GM12875 (cell line): ENCODE measurements around the gene JMJD1C.
"Not testable (repeated sequence)": the region's sequence is repeated elsewhere in the genome, so short reads cannot be mapped to it uniquely, and the experiment has no call there.

Experiments used
- H3K4me3 ChIP-seq: one replicate; pipeline ENCODE4 v1.5.1; 2011; ENCODE audit warnings: low read depth, low read length, control low read depth
- CTCF ChIP-seq: IDR thresholded peaks from 2 replicates; pipeline ENCODE4 v1.5.1; 2011; ENCODE audit warnings: low read depth, mild to moderate bottlenecking, control low read depth, inconsistent platforms, low read length, moderate library complexity, borderline replicate concordance; ENCODE audit not compliant: insufficient read depth

Gene JMJD1C

GRCh38 chr10:63503395-63503794 lies 37.6 kb upstream of the JMJD1C start:
- H3K4me3 ChIP-seq = no peak overlapping the region
- TF ChIP-seq CTCF = no peak

- H3K4me3 ChIP-seq = no peak overlapping the region
- no peak for TF ChIP-seq CTCF
Measured at GRCh38 chr10:63502832-63503231, 37.1 kb upstream of the JMJD1C start.

DNA sequence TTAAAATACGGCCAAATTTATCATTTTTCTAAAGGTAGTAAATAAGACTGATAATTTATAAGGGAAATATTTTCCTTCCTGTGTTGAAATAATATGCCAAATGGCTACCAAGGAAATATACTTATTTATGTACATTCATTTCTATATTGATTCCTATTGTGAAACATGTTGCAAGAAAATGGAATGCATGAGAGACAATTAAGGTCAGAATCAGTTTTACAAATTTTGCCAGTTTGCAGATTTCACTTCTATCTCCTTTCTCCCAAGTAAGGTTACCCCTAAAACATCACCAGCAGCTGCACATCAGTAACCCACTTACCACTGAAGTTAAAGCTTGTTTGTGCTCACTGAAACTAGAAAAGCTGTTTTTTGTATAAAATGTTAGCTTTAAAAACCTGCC lies 36.2 kb upstream of the JMJD1C start:
- no peak for TF ChIP-seq CTCF
- no peak overlapping the region for H3K4me3 ChIP-seq

DNA sequence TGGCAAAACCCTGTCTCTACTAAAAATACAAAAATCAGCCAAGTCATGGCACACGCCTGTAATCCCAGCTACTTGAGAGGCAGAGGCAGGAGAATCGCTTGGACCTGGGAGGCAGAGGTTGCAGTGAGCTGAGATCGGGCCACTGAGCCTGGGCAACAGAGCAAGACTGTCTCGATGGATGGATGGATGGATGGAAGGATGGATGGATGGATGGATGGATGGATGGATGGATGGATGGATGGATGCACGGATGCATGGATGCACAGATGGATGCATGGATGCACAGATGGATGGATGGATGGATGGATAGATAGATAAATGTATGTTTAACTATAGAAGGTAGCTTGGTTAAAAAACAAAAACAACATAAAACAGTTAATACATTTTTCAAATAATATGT lies 34.8 kb upstream of the JMJD1C start:
- H3K4me3 ChIP-seq = not testable (repeated sequence)

- no peak overlapping the region for H3K4me3 ChIP-seq
- no peak for TF ChIP-seq CTCF
Measured at GRCh38 chr10:63498665-63499064, 32.9 kb upstream of the JMJD1C start.

DNA sequence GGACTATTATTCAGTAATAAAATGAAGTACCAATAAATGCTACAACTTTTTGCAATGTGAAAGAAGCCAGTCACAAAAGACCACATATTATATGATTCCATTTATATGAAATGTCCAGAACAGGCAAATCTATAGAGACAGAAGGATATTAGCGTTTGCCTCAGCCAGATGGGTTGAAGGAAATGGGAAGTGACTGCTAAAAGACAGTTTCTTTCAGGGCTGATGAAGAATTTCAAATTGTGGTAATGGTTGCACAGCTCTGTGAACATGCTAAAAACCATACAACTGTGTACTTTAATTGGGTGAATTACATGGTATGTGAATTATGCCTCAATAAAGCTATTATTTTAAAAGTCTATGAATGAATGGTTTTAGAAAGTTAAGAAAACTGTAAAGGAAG lies 31.5 kb upstream of the JMJD1C start:
- H3K4me3 ChIP-seq = no peak overlapping the region
- TF ChIP-seq CTCF = no peak

DNA sequence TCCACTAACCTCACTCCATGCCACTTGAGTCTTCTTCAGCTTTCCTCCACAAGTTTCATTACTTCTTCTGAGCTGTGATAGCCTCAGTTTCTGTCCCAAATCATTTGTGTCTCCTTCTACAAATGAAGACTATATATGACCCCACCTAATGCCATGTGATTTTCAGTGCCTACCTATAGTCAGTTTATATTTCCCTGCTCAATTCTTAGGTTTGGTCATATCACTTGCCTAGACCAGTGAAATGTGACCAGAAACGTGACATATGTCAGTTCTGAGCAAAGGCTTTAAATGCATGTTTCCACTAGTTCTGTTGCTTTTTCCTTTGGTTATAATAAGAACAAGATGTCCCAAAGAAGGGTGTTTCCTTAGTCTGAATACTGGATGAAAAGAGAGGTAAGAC lies 30.8 kb upstream of the JMJD1C start:
- no peak for TF ChIP-seq CTCF
- no peak overlapping the region for H3K4me3 ChIP-seq

DNA sequence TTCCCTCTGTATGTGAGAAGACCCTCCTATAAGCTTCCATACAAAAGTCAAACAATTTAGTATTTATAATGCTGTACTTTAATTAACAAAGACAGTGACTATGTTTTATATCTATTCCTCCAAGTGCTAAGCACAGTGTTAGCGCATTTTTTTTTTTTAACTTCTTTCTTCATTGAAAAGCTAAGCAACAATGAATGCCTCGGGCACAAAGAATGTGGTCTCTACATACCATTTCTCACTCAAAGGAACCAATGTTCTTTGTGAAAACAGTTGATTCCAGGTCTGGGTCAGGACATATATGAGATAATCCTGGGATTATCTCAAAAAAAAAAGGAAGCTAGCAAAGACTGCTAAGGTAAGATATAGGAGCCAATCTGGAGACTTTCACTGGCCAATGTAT lies 29.2 kb upstream of the JMJD1C start:
- TF ChIP-seq CTCF = no peak
- H3K4me3 ChIP-seq = no peak overlapping the region
